HK-2 (cell line): Measurements from ENCODE around the gene PUS10.
"Not testable (repeated sequence)": the region's sequence is repeated elsewhere in the genome, so short reads cannot be mapped to it uniquely, and the experiment has no call there.

Source experiments
- DNase-seq: peaks from one replicate; pipeline ENCODE4 v3.0.0-alpha.2; 2018; ENCODE audit not compliant: unreplicated experiment

Gene PUS10

GRCh38 chr2:61017556-61018317 lies at the start of gene PUS10, which contains the start of gene PEX13:
Gene PUS10, minus strand, starts transcription at chr2:61018255. Its CDS starts 6,365 bp downstream, at chr2:61011890.
Gene PEX13, plus strand, starts transcription at chr2:61017720. Its CDS starts 40 bp downstream, at chr2:61017760.
- peak; percentile 85 for DNase-seq

GRCh38 chr2:61065714-61066709 lies 48.0 kb upstream of the PUS10 start, which contains the start of gene SANBR:
Gene SANBR, plus strand, starts transcription at chr2:61065871. Its CDS starts 4,480 bp downstream, at chr2:61070351.
- peak; percentile 90 for DNase-seq

GRCh38 chr2:61059382-61059781 lies 41.3 kb upstream of the PUS10 start:
- DNase-seq, result no peak

GRCh38 chr2:61057562-61057961 lies 39.5 kb upstream of the PUS10 start:
- DNase-seq, result no peak

GRCh38 chr2:61055557-61055956 lies 37.5 kb upstream of the PUS10 start:
- no peak for DNase-seq

- DNase-seq, result no peak
Measured at GRCh38 chr2:61045999-61046398, 27.9 kb upstream of the PUS10 start.

- no peak for DNase-seq
Measured at GRCh38 chr2:61045226-61045625, 27.2 kb upstream of the PUS10 start.

GRCh38 chr2:61044636-61045035 lies 26.6 kb upstream of the PUS10 start:
- no peak for DNase-seq

GRCh38 chr2:61042807-61043206 lies 24.8 kb upstream of the PUS10 start:
- no peak for DNase-seq

- DNase-seq, result not testable (repeated sequence)
Measured at GRCh38 chr2:61036643-61037042, 18.6 kb upstream of the PUS10 start.

GRCh38 chr2:61034592-61034991 lies 16.5 kb upstream of the PUS10 start:
- not testable (repeated sequence) for DNase-seq

GRCh38 chr2:61029533-61029932 lies 11.5 kb upstream of the PUS10 start:
- DNase-seq, result no peak

- DNase-seq, result no peak
Measured at GRCh38 chr2:61023670-61024069, 5.6 kb upstream of the PUS10 start.

- DNase-seq, result no peak
Measured at GRCh38 chr2:61021228-61021660, 3.2 kb upstream of the PUS10 start.

GRCh38 chr2:61018798-61019197 lies 743 bp upstream of the PUS10 start:
- no peak for DNase-seq

- no peak for DNase-seq
Measured at GRCh38 chr2:61018318-61018755, 282 bp upstream of the PUS10 start.

GRCh38 chr2:61017003-61017555 lies 976 bp downstream of the PUS10 start:
- peak; percentile 82 for DNase-seq

GRCh38 chr2:61016392-61017002 lies 1.6 kb downstream of the PUS10 start:
- no peak for DNase-seq

- DNase-seq, result no peak
Measured at GRCh38 chr2:61015976-61016375, 2.1 kb downstream of the PUS10 start.

- DNase-seq, result no peak
Measured at GRCh38 chr2:61014763-61015162, 3.3 kb downstream of the PUS10 start.

GRCh38 chr2:61013382-61013781 lies 4.7 kb downstream of the PUS10 start:
- DNase-seq, result no peak
